HEK293 (cell line): ENCODE measurements around the gene FGFRL1.

Experiments used
- SALL2 ChIP-seq: fragments of 450-650 bp; formaldehyde crosslinking; IDR thresholded peaks from 2 replicates; pipeline ENCODE4 v1.5.0; 2017; ENCODE audit warnings: missing biosample characterization, mild to moderate bottlenecking, missing genetic modification characterization, borderline replicate concordance
- ZBTB7A ChIP-seq: fragments of 450-650 bp; formaldehyde crosslinking; IDR thresholded peaks from 2 replicates; pipeline ENCODE4 v1.5.1; 2016; ENCODE audit warnings: low read depth, missing biosample characterization, missing genetic modification characterization
- ZNF174 ChIP-seq: fragments of 450-650 bp; formaldehyde crosslinking; IDR thresholded peaks from 2 replicates; pipeline ENCODE4 v1.5.0; 2017; ENCODE audit warnings: missing biosample characterization, mild to moderate bottlenecking, missing genetic modification characterization
- ZNF19 ChIP-seq: fragments of 450-650 bp; formaldehyde crosslinking; IDR thresholded peaks from 2 replicates; pipeline ENCODE4; 2016; ENCODE audit warnings: missing biosample characterization, missing genetic modification characterization, low read depth
- ZNF354C ChIP-seq: fragments of 450-650 bp; formaldehyde crosslinking; IDR thresholded peaks from 2 replicates; pipeline ENCODE4 v1.5.1; 2016; ENCODE audit warnings: missing biosample characterization, missing genetic modification characterization, low read depth, borderline replicate concordance
- ZNF530 ChIP-seq: fragments of 450-650 bp; formaldehyde crosslinking; IDR thresholded peaks from 2 replicates; pipeline ENCODE4 v1.5.1; 2016; ENCODE audit warnings: low read depth, missing biosample characterization, missing genetic modification characterization
- ZNF544 ChIP-seq: fragments of 450-650 bp; formaldehyde crosslinking; IDR thresholded peaks from 2 replicates; pipeline ENCODE4 v1.5.0; 2017; ENCODE audit warnings: missing biosample characterization, missing genetic modification characterization
- ZNF560 ChIP-seq: fragments of 450-650 bp; formaldehyde crosslinking; IDR thresholded peaks from 2 replicates; pipeline ENCODE4 v1.5.1; 2017; ENCODE audit warnings: missing biosample characterization, missing genetic modification characterization, borderline replicate concordance
- ZNF660 ChIP-seq: fragments of 450-650 bp; IDR thresholded peaks from 2 replicates; pipeline ENCODE4 v1.5.1; 2018; ENCODE audit warnings: missing biosample characterization, mild to moderate bottlenecking, missing genetic modification characterization
- ZNF768 ChIP-seq: fragments of 450-650 bp; formaldehyde crosslinking; IDR thresholded peaks from 2 replicates; pipeline ENCODE4 v1.5.1; 2018; ENCODE audit warnings: missing biosample characterization, mild to moderate bottlenecking, missing genetic modification characterization
- ZNF792 ChIP-seq: fragments of 450-650 bp; formaldehyde crosslinking; IDR thresholded peaks from 2 replicates; pipeline ENCODE4 v1.5.1; 2016; ENCODE audit warnings: missing biosample characterization, missing genetic modification characterization
- ZNF843 ChIP-seq: fragments of 450-650 bp; formaldehyde crosslinking; IDR thresholded peaks from 2 replicates; pipeline ENCODE4 v1.5.1; 2016; ENCODE audit warnings: missing biosample characterization, missing genetic modification characterization
- ZXDB ChIP-seq: fragments of 450-650 bp; formaldehyde crosslinking; IDR thresholded peaks from 2 replicates; pipeline ENCODE4 v1.5.1; 2016; ENCODE audit warnings: missing biosample characterization, missing genetic modification characterization
- TF ChIP-seq, protein P1 (sequence below): fragments of 450-650 bp; formaldehyde crosslinking; IDR thresholded peaks from 2 replicates; pipeline ENCODE4 v1.5.1; 2016; ENCODE audit warnings: missing biosample characterization, missing genetic modification characterization

DNA sequence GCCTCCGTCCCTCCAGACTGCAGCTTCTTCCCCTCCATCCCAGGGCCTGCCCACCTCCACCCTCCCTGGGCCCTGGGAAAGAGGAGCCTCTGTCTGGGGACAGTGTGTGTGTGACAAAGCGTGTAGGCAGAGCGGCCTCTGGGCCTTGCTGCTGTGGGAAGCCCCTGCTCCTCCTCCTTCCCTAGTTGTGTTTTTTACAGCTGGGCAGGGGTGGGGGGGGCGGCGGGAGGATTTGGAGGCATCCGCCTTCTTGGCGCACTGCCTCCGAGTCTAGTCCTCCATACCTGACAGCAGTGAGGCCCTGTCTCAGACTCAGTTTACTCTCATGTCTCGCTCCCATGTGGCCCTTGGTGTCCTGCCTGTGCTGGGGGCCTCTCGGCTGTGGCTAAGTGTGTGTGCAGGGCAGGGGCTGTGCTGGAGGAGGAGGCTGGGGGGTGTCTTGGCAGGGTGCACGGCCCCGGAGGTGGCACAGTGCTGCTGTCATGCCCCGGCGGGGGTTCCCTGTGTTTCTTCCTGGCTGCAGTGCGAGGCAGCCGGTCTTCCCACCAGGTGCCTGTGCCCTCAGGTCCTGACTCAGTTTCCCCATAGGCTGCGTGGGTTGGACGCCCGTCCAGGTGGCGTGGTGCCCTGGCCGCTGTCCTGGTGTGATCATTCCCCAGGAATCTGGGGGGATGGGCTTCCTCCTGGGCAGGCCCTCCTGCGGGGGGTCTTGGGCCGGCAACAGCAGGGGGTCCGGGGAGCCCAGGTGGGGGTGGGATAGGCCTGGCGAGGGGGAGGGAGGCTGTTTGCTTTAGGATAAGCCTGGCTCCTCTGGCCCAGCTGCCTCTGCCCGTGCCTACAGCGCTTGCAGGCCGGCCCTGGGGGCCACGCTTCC lies 7.0 kb downstream of the FGFRL1 start:
- TF ChIP-seq ZNF843 (tag by site-specific recombination) (no peak), ZNF544 (tag by site-specific recombination) (no peak), ZNF19 (no peak), ZNF792 (no peak), SALL2 (no peak), ZNF560 (no peak), ZNF768 (tag by site-specific recombination) (no peak), ZNF354C (tag by site-specific recombination) (no peak), ZNF174 (tag by site-specific recombination) (no peak), ZXDB (no peak), ZNF660 (tag by site-specific recombination) (no peak), ZBTB7A (tag by site-specific recombination) (no peak), ZNF530 (tag by site-specific recombination) (no peak)
- TF ChIP-seq, protein P1, sequence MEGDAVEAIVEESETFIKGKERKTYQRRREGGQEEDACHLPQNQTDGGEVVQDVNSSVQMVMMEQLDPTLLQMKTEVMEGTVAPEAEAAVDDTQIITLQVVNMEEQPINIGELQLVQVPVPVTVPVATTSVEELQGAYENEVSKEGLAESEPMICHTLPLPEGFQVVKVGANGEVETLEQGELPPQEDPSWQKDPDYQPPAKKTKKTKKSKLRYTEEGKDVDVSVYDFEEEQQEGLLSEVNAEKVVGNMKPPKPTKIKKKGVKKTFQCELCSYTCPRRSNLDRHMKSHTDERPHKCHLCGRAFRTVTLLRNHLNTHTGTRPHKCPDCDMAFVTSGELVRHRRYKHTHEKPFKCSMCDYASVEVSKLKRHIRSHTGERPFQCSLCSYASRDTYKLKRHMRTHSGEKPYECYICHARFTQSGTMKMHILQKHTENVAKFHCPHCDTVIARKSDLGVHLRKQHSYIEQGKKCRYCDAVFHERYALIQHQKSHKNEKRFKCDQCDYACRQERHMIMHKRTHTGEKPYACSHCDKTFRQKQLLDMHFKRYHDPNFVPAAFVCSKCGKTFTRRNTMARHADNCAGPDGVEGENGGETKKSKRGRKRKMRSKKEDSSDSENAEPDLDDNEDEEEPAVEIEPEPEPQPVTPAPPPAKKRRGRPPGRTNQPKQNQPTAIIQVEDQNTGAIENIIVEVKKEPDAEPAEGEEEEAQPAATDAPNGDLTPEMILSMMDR (tag by site-specific recombination): no peak
